ENCODE data around the gene CCND1. TPM values are rescaled to one million over a fixed set of nuclear protein-coding genes. Genes with fewer than 3 reads are reported as not detected.

CCND1 gene
- total and polyA plus RNA-seq, 9 of the 15 experiments (the other 6 are each of a cell fraction or from before 2014, with no cell fraction given), result 0.04 to 23.3 (median 3.8) TPM

GRCh38 chr11:69640995-69641581, at the start of gene CCND1 (continued):
- TF ChIP-seq STAT6 (CRISPR knock-in tag; IDR thresholded peaks at IDR 0.05) (no peak), BCL6 (CRISPR knock-in tag; IDR thresholded peaks at IDR 0.05) (no peak), ZNF175 (CRISPR knock-in tag; IDR thresholded peaks at IDR 0.05; ENCODE audit: low read depth) (0 out of 2 replicates have a peak, but pooled peaks have one; percentile 28), SNIP1 (IDR thresholded peaks at IDR 0.05; ENCODE audit: low read depth) (no peak), ZNF449 (CRISPR knock-in tag; IDR thresholded peaks at IDR 0.05) (no peak)
